Measurements from ENCODE around the gene MAP3K5.

The MAP3K5 gene

DNA sequence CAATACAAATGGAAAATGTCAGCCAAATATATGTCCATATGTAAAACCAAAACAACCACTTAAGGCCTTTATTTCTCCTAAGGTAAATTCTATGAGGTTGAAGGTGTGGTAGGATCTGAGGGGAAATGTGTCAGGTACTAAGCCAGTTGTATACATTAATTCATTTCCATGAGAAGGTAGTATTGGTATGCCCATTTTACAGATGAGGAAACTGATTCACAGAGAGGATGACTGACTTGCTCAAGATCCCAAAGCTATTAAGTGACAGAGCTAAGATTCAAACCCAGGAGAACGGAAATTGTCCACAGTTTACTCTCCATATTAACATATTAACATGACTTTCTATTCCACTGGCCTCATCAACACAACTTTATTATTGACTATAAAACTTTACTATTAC is 177.9 kb downstream of the MAP3K5 start:
- FAIRE-seq (no peak), DNase-seq (ENCODE audit: insufficient read length, low spot score) (no peak)
- TF ChIP-seq POLR2A (IDR thresholded peaks at IDR 0.05; ENCODE audit: low read depth, low read length), result no peak

DNA sequence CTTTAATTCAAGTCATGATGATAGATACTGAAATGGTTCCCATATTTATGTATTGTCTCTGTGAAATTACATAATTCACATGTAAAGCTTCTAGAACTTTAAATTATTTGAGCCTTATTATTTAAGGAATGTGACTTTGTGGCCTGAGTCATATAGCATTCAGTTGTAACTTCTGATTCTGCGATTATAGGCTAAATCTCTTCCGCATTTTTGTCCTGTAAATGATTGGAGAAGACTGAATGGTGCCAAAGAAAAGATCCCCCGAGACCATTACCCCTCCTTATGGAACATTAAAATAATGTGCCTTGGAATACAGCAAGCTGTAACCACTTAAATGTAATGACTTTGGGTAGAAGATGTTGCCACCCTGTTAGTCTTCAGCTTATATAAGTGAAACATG is 178.8 kb downstream of the MAP3K5 start:
- FAIRE-seq, result no peak
- TF ChIP-seq POLR2A (IDR thresholded peaks at IDR 0.05; ENCODE audit: low read depth, low read length), result no peak
- DNase-seq (ENCODE audit: insufficient read length, low spot score), result no peak

GRCh38 chr6:136612666-136613389 is 179.4 kb downstream of the MAP3K5 start:
- FAIRE-seq (no peak), DNase-seq (ENCODE audit: insufficient read length, low spot score) (no peak)
- no peak for TF ChIP-seq POLR2A (IDR thresholded peaks at IDR 0.05; ENCODE audit: low read depth, low read length)

GRCh38 chr6:136611746-136612145 is 180.5 kb downstream of the MAP3K5 start:
- FAIRE-seq, result no peak
- TF ChIP-seq POLR2A (IDR thresholded peaks at IDR 0.05; ENCODE audit: low read depth, low read length), result no peak
- DNase-seq (ENCODE audit: insufficient read length, low spot score), result no peak

DNA sequence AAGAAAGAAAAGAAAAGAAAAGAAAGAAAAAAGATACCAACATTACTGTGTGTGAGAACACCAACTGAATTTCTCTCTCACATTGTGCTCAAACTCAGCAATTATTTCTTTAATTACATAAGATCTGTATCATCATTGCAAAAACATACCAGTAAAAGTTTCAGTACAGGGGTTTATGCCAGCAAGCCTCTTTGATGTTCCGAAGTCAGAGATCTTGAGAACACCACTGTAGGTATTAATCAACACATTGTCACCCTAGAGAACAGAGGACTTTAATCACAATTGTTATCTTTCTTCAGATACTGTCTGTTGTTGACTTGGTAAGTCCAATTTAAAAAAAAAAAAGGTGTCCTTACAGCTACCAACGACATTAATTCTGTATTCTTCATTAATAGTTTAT is 181.1 kb downstream of the MAP3K5 start:
- DNase-seq (ENCODE audit: insufficient read length, low spot score) (no peak), FAIRE-seq (no peak)
- TF ChIP-seq POLR2A (IDR thresholded peaks at IDR 0.05; ENCODE audit: low read depth, low read length), result no peak

GRCh38 chr6:136609873-136610706 is 182.2 kb downstream of the MAP3K5 start:
- peak; percentile 70 for FAIRE-seq
- DNase-seq (ENCODE audit: insufficient read length, low spot score), result peak; percentile 32
- TF ChIP-seq POLR2A (IDR thresholded peaks at IDR 0.05; ENCODE audit: low read depth, low read length), result no peak

DNA sequence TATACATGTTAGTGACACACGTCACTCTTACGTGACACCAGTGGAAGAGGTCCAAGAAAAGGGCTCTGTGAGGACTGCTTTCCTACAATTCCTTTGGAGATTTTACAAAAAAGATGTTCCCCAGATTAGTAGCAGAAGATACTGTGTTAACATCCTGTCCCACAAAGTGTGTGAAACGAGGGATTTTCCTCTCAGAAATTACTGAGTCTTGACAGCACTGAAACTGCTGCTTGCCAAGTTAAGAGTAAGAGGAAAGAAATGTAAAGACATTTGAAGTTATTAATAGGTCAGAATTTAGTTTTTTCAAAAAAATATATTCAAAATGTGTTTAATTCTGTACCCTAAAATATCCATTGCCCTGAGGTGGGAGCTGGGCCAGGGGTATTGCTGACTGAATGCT is 183.3 kb downstream of the MAP3K5 start:
- no peak for TF ChIP-seq POLR2A (IDR thresholded peaks at IDR 0.05; ENCODE audit: low read depth, low read length)
- no peak for DNase-seq (ENCODE audit: insufficient read length, low spot score)
- FAIRE-seq, result no peak

GRCh38 chr6:136607932-136608772 is 184.1 kb downstream of the MAP3K5 start:
- no peak for TF ChIP-seq POLR2A (IDR thresholded peaks at IDR 0.05; ENCODE audit: low read depth, low read length)
- DNase-seq (ENCODE audit: insufficient read length, low spot score) (no peak), FAIRE-seq (no peak)

- TF ChIP-seq POLR2A (IDR thresholded peaks at IDR 0.05; ENCODE audit: low read depth, low read length), result no peak
- DNase-seq (ENCODE audit: insufficient read length, low spot score), result no peak
- FAIRE-seq, result no peak
These were observed 184.9 kb downstream of the MAP3K5 start for GRCh38 chr6:136607204-136607931.

DNA sequence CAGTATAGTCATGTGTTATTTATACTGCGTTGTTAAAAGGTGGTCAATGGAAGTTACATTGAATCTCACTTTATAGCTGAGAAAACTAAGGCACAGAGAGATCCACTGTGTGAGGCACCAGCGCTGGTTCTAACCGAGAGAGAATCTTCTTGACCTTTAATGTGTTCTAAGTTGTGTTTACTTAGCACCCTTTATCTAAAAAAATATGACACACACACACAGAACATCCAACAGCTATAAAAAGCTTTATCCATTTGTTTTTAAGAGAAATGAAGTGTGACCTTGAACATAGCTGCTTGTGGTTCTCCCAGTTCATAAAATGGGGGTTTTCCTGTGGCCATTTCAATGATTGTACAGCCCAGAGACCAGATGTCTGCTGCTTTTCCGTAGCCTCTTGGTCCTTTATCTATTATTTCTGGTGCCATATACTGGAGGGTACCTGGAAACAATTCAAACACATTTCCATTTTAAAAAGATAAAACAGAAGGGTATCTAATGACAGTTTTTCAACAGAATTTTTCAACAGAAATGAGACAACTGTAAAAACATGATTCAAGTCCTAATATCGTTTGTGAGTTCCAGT is 187.3 kb downstream of the MAP3K5 start:
- DNase-seq (ENCODE audit: insufficient read length, low spot score) (no peak), FAIRE-seq (no peak)
- no peak for TF ChIP-seq POLR2A (IDR thresholded peaks at IDR 0.05; ENCODE audit: low read depth, low read length)

- FAIRE-seq (no peak), DNase-seq (ENCODE audit: insufficient read length, low spot score) (no peak)
- TF ChIP-seq POLR2A (IDR thresholded peaks at IDR 0.05; ENCODE audit: low read depth, low read length), result no peak
These were observed 187.9 kb downstream of the MAP3K5 start for GRCh38 chr6:136604328-136604825.

DNA sequence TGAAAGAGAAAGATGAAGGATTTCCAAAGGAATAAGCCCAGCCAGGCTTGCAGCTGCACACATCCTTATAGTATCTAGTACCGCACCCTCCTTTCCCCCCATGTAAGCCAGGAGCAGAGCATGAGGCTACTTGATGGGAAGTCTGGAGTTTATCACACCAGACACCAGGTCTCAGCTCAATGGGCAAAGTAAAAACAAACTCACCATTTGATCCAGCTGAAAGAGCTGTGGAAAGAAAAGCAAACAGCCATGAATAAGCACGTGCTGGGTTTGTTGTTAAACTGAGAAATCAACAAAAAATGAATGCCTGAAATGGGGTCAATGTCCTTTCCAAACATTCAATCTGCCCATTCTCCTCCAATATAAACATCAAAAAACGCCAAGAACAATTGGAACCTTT is 191.5 kb downstream of the MAP3K5 start:
- no peak for TF ChIP-seq POLR2A (IDR thresholded peaks at IDR 0.05; ENCODE audit: low read depth, low read length)
- DNase-seq (ENCODE audit: insufficient read length, low spot score), result no peak
- FAIRE-seq, result no peak

Data from H54 (cell line).